Measurements from ENCODE around the gene MAPK4. TPM values are rescaled to one million over a fixed set of nuclear protein-coding genes. Genes with fewer than 3 reads are reported as not detected.

MAPK4 gene
- total and polyA plus RNA-seq, 10 of the 15 experiments (the other 5 are each of a cell fraction or from before 2014, with no cell fraction given): 0.03 to 0.11 (median 0.06) TPM; not detected in 4

DNA sequence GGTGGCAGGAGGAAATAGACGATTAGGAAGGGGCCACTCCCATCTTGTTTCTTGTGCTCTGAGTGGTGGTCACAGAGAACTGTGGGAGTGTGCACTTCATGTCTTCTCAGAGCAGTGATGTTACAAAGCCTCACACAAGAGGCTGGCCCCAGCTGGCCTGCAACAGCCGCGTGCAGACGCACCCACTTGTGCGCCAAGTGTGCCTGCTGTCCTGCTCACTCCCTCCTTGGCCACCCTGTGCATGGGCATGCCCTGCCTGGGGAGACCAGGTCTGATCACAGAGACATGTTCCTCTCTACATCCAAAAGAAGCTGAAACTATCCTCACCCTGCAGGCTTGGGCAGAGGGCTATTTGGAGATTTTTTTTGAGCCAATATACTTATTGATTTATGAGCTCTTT, 151.5 kb downstream of the MAPK4 start:
- Histone ChIP-seq H3K4me1 (ENCODE audit: control insufficient read depth, insufficient read depth, low read length) (no peaks in the 10 kb centered on the region), H3K79me2 (ENCODE audit: control insufficient read depth, insufficient read depth, low read length) (no peaks in the 10 kb centered on the region), H4K20me1 (ENCODE audit: control insufficient read depth, insufficient read depth) (no peaks in the 10 kb centered on the region), H3K27ac (ENCODE audit: control insufficient read depth, insufficient read depth) (no peak overlapping the region), H3K9me3 (replicated peaks; ENCODE audit: control insufficient read depth, insufficient read depth, low read length) (no peaks in the 10 kb centered on the region), H3K36me3 (ENCODE audit: control insufficient read depth in 2 of 2, insufficient read depth in 2 of 2, low read length in 1 of 2) (no peaks in the 10 kb centered on the region), H3K27me3 (replicated peaks in 1 of 2; ENCODE audit: control insufficient read depth in 2 of 2, insufficient read depth in 2 of 2, low read length in 1 of 2) (peaks cover 0 to 4% of the 10 kb centered on the region in 2 experiments; a peak in 1 of 4 replicates), H3K9ac (ENCODE audit: control insufficient read depth, insufficient read depth, low read length) (no peak overlapping the region), H3K4me2 (ENCODE audit: control insufficient read depth, insufficient read depth) (no peak overlapping the region), H2AFZ (ENCODE audit: control insufficient read depth, low read depth, low read length) (no peak overlapping the region), H3K4me3 (no peak overlapping the region)
- WGBS (ENCODE audit: insufficient coverage, insufficient replicate concordance, low lambda C conversion rate, missing lambda C conversion rate): 68% methylated on average over 5 of the region's 5 CpGs
- ChIA-PET CTCF (interaction anchor here (0.6 kb wide), 1 partner anchor 109 kb away, joined by 4 read pairs; the partner anchor contains the start of gene MRO), POLR2A (interaction anchor here (0.6 kb wide), 1 partner anchor 31 kb away, joined by 4 read pairs; no protein-coding TSS in a partner anchor), RAD21 (ENCODE audit: unreplicated experiment) (no interaction called here), SMC1A (ENCODE audit: uncharacterized antibody, unreplicated experiment) (interaction anchor here (0.6 kb wide), 1 partner anchor 25 kb away, joined by 3 read pairs; no protein-coding TSS in a partner anchor)
- BruUV-seq (replicated peaks): no TSS peak
- no peak for ATAC-seq
- intact Hi-C loops (cut with micrococcal nuclease; ENCODE audit: unreplicated experiment) (no loop called here), in situ Hi-C loops (cut with MboI) (no loop called here)
- no peak for DNase-seq (ENCODE audit: low read depth, low spot score)
- TF ChIP-seq HDGF (IDR thresholded peaks at IDR 0.05) (no peak), ZNF24 (IDR thresholded peaks at IDR 0.05) (no peak), TCF12 (IDR thresholded peaks at IDR 0.05; ENCODE audit: low read depth, low read length) (no peak), ZBED1 (IDR thresholded peaks at IDR 0.05; ENCODE audit: borderline replicate concordance) (no peak), CREB1 (IDR thresholded peaks at IDR 0.05; ENCODE audit: low read depth) (no peak), ETV6 (conservative IDR thresholded peaks at IDR 0.05 in 1 of 2, IDR thresholded peaks at IDR 0.05 in 1 of 2; ENCODE audit: borderline replicate concordance in 1 of 2, low read depth in 1 of 2) (no peak), YBX1 (IDR thresholded peaks at IDR 0.05) (no peak), ZNF622 (IDR thresholded peaks at IDR 0.05) (no peak), ZNF217 (IDR thresholded peaks at IDR 0.05) (no peak), CHD4 (IDR thresholded peaks at IDR 0.05) (no peak), SUZ12 (IDR thresholded peaks at IDR 0.05; ENCODE audit: unreplicated experiment) (no peak), EED (IDR thresholded peaks at IDR 0.05; ENCODE audit: low read depth) (no peak), NFXL1 (IDR thresholded peaks at IDR 0.05; ENCODE audit: borderline replicate concordance) (no peak), EGR1 (IDR thresholded peaks at IDR 0.05; ENCODE audit: borderline replicate concordance in 1 of 2, low read depth in 2 of 2, low read length in 2 of 2) (no peak), FOXK2 (IDR thresholded peaks at IDR 0.05) (no peak)
- TF ChIP-seq, protein P1, sequence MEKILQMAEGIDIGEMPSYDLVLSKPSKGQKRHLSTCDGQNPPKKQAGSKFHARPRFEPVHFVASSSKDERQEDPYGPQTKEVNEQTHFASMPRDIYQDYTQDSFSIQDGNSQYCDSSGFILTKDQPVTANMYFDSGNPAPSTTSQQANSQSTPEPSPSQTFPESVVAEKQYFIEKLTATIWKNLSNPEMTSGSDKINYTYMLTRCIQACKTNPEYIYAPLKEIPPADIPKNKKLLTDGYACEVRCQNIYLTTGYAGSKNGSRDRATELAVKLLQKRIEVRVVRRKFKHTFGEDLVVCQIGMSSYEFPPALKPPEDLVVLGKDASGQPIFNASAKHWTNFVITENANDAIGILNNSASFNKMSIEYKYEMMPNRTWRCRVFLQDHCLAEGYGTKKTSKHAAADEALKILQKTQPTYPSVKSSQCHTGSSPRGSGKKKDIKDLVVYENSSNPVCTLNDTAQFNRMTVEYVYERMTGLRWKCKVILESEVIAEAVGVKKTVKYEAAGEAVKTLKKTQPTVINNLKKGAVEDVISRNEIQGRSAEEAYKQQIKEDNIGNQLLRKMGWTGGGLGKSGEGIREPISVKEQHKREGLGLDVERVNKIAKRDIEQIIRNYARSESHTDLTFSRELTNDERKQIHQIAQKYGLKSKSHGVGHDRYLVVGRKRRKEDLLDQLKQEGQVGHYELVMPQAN (conservative IDR thresholded peaks at IDR 0.05): no peak
- TF ChIP-seq, protein P2, sequence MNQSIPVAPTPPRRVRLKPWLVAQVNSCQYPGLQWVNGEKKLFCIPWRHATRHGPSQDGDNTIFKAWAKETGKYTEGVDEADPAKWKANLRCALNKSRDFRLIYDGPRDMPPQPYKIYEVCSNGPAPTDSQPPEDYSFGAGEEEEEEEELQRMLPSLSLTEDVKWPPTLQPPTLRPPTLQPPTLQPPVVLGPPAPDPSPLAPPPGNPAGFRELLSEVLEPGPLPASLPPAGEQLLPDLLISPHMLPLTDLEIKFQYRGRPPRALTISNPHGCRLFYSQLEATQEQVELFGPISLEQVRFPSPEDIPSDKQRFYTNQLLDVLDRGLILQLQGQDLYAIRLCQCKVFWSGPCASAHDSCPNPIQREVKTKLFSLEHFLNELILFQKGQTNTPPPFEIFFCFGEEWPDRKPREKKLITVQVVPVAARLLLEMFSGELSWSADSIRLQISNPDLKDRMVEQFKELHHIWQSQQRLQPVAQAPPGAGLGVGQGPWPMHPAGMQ (IDR thresholded peaks at IDR 0.05; ENCODE audit: borderline replicate concordance): no peak
- no peak for FAIRE-seq

Data from GM12878 (cell line).